Duodenal mucosa (tissue), 2 donors: Measurements from ENCODE around the gene MICAL2.

Source experiments
- H3K27ac ChIP-seq: one replicate; pipeline ENCODE4 v1.7.0; 2013; ENCODE audit warnings: low read depth, low read length
- H3K27me3 ChIP-seq, 2 donors: one replicate each; pipeline ENCODE4 v1.7.0; 2013; ENCODE audit warnings: low read length in 2 of 2, control low read depth in 1 of 2; ENCODE audit not compliant: insufficient read depth in 2 of 2, control insufficient read depth in 1 of 2
- H3K36me3 ChIP-seq, 2 donors: one replicate each; pipeline ENCODE4 v1.7.0; 2013; ENCODE audit warnings: low read length in 2 of 2, control low read depth in 1 of 2; ENCODE audit not compliant: insufficient read depth in 2 of 2, control insufficient read depth in 1 of 2
- H3K4me1 ChIP-seq, 2 donors: one replicate each; pipeline ENCODE4 v1.7.0; 2013; ENCODE audit warnings: low read length in 2 of 2, control low read depth in 1 of 2; ENCODE audit not compliant: insufficient read depth in 2 of 2, control insufficient read depth in 1 of 2
- H3K4me3 ChIP-seq, 2 donors: one replicate each; pipeline ENCODE4 v1.7.0; 2013; ENCODE audit warnings: low read length in 2 of 2, low read depth in 1 of 2
- H3K9ac ChIP-seq, 2 donors: one replicate each; pipeline ENCODE4 v1.7.0; 2013; ENCODE audit warnings: low read length in 2 of 2, low read depth in 1 of 2
- H3K9me3 ChIP-seq, 2 donors: one replicate each; pipeline ENCODE4 v1.7.0; 2013; ENCODE audit warnings: low read length in 2 of 2, control low read depth in 1 of 2; ENCODE audit not compliant: control insufficient read depth in 1 of 2

Gene MICAL2

GRCh38 chr11:12301379-12301778, 191.0 kb downstream of the MICAL2 start:
- H3K4me1 ChIP-seq, result no peaks in the 10 kb centered on the region
- no peak overlapping the region for H3K27ac ChIP-seq
- H3K9ac ChIP-seq, result no peak overlapping the region
- H3K4me3 ChIP-seq, result no peak overlapping the region
- H3K27me3 ChIP-seq, result no peaks in the 10 kb centered on the region
- H3K36me3 ChIP-seq, result no peaks in the 10 kb centered on the region
- peaks cover 6 to 8% of the 10 kb centered on the region in 2 donors for H3K9me3 ChIP-seq

GRCh38 chr11:12303421-12304149, 193.2 kb downstream of the MICAL2 start:
- no peaks in the 10 kb centered on the region for H3K27me3 ChIP-seq
- no peak overlapping the region for H3K4me3 ChIP-seq
- H3K36me3 ChIP-seq, result no peaks in the 10 kb centered on the region
- peaks cover 5 to 6% of the 10 kb centered on the region in 2 donors for H3K9me3 ChIP-seq
- no peak overlapping the region for H3K9ac ChIP-seq
- no peak overlapping the region for H3K27ac ChIP-seq
- H3K4me1 ChIP-seq, result no peaks in the 10 kb centered on the region

- Histone ChIP-seq H3K27me3 (no peaks in the 10 kb centered on the region), H3K27ac (no peak overlapping the region), H3K4me3 (no peak overlapping the region), H3K9ac (no peak overlapping the region), H3K9me3 (no peaks in the 10 kb centered on the region), H3K36me3 (no peaks in the 10 kb centered on the region), H3K4me1 (no peaks in the 10 kb centered on the region)
Measured at GRCh38 chr11:12306830-12307229, 196.4 kb downstream of the MICAL2 start.

GRCh38 chr11:12312132-12312531, 201.7 kb downstream of the MICAL2 start:
- Histone ChIP-seq H3K9me3 (peaks cover 2 to 8% of the 10 kb centered on the region in 2 donors), H3K27ac (no peak overlapping the region), H3K27me3 (no peaks in the 10 kb centered on the region), H3K36me3 (no peaks in the 10 kb centered on the region), H3K9ac (no peak overlapping the region), H3K4me3 (no peak overlapping the region), H3K4me1 (no peaks in the 10 kb centered on the region)
